Measurements from ENCODE around the gene OGDH.
A peak's percentile ranks its signal among the peaks of the same experiment; 100 is the strongest.
"Not testable (repeated sequence)": the region's sequence is repeated elsewhere in the genome, so short reads cannot be mapped to it uniquely, and the experiment has no call there.

The OGDH gene

DNA sequence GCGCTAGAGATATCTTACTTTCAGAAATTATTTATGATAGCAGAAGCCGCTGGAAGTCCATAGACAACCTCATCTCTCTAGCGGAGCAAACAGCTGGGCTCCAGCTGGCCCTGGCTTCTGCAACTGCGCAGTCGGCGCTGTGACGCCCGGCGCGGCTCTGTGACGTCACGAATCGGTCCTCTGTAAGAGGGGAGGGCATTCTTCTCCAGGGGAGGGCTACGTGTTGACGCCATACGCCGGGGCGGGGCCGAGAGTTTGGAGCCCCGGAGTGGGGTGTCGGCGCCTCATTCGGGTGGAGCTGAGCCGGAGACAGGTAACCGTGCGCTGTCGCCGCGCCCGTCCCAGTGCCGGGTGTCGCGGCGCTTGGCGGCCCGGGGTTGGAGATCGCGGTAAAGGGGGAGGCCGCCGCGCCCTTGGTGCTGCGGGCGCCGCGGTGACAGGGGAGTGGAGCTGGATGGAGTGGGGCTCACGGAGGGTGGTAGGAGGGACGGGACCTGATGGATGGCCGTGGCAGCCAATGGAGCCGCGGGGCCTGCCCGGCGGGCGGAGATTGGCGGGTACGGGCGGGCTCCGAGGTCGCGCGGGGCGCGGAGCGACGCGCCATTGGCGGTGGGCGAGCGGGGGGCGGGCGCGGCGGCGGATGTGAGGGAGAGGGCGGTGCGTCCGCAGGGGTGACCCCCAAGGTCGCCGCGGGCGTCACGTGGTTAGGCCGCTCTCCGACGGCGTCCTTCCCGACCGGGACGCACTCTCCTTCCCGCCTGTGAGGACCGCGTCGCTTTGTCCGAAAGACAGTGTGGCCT lies at the start of gene OGDH:
Gene OGDH (plus strand): TSS at position 287 of the 800 bp plus-strand sequence. CDS start 17,717 bp downstream, outside the sequence.
- peak; percentile 99 for DNase-seq (ENCODE audit: low spot score)

DNA sequence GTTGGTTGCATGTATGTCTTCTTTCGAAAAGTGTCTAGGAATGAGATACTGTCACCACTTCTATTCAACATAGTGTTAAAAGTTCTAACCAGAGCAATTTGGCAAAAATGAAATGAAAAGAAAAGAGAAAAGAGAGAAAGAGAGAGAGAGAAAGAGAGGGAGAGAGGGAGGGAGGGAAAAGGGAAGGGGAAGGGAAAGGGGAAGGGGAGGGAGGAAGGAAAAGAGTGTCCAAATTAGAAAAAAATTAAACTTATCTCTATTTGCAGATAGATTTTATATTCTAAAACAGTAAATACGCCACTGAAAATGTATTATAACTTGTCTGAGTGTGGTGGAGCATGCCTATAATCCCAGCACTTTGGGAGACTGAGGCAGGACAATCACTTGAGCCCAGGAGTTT lies 48.9 kb upstream of the OGDH start:
- DNase-seq (ENCODE audit: low spot score) = no peak

DNA sequence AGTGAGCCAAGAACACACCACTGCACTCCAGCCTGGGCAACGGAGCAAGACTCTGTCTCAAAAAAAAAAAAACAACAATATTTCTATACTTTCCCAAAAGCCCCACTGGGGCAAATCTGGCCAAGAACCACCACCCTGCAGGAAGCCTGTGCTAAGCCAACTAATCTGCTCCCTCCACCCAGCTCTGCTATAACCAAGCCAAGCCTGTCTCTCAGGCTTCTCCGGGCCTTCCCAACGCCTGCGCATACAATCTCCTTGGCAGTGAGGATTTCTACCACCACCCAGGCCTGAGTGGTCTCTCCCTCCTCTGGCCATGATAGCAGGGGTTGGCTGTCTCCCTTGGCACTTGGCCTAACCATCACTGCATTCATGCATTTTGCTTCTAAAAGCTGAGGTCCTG lies 46.9 kb upstream of the OGDH start:
- DNase-seq (ENCODE audit: low spot score) = no peak

DNA sequence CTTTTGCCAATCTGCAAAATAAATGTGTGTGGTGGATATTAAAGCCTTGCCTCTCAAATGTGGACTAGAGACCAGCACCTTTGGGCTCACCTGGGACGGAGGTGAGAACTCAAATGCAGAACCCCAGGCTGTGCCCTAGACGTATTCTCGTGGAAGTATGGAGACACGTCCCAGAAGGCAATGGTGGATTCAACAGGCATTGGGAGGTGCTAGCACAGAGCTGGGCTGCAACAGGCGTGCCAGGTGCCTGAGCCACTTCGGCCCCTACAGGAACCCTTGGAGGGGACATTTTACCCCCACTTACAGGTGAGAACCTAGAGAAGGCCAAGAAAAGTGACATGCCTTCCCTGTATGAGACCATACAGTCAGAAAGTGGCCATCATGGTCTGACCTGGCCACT lies 44.9 kb upstream of the OGDH start:
- DNase-seq (ENCODE audit: low spot score) = no peak

DNA sequence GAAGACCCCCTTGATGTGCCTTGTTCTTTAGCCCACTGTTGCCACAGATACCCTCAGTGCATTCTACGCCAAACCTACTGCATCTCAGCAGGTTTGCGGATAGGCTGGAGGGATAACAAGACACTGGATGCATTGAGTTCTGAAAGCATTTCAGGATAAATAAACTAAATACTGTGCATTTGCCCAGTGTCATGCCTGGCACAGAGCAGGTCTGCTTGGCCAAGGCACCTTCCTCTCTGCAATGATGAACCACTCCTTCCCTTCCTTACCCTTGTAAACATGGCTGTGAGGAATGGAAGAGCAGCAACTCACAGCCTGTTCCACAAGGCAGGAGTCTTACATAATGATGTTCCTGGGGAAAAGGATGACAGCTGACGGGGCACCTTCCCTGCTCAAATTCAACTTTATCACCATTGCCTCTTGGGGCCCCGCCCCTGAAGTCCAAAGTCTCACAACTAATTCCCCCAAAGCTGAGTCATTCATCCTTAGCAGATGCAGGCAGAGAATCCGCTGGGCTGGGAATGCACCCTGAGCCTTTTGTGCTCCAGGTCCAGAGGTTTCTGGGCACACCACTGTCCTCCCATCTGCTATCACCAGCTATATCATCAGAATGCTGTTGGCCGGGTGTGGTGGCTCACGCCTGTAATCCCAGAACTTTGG lies 44.3 kb upstream of the OGDH start:
- no peak for DNase-seq (ENCODE audit: low spot score)

DNA sequence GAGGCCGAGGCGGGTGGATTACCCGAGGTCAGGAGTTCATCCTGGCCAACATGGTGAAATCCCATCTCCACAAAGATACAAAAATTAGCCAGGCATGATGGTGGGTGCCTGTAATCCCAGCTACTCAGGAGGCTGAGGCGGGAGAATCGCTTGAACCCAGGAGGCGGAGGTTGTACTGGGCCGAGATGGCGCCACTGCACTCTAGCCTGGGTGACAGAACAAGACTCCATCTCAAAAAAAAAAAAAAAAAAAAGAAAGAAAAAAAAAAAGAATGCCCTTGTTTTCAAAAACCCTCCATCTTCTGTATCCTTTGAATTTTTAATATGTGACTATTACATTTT lies 43.8 kb upstream of the OGDH start:
- DNase-seq (ENCODE audit: low spot score) = not testable (repeated sequence)

DNA sequence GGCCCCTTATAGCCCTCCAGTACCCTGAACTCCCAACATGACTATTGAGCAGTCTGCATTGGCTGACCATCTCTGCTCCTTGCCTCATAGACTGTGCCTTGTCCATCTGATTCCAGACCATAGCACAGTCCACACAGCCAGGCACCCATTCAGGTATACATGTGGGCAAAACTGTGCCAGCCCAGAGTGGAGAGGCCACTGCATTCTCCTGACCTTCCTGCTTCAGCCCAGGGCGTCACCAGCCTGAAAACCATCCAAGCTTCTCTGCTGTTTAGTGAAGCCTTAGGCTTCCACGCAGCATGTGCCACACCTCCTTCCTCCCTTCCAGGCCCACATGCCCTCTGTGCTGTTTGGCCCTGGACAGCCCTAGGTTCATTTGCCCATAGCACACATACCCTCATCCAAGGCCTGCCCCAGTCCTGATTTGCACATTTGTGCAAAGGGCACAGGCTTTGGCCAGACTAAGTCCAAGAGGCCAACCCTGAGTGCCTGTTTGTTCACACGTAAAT lies 43.2 kb upstream of the OGDH start:
- DNase-seq (ENCODE audit: low spot score) = no peak

DNA sequence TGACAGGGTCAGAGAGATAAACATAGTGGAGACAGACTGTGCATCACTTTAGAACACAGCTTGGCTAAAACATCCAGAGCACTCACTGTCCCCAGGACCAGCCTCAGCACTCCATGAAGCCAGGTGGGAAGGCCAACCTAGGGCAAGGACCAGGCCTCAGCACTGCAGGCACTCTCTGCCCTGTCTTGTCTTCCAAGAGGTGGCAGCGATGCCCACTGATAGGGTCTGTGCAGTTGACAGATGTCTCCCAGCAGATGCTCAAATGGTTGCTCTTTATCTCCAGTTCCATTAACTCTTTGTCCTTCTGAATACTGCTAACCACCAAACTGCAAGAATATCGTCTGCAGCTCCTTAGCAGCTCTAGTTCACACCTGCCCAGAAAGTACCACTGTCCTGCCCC lies 41.8 kb upstream of the OGDH start:
- DNase-seq (ENCODE audit: low spot score) = no peak

DNA sequence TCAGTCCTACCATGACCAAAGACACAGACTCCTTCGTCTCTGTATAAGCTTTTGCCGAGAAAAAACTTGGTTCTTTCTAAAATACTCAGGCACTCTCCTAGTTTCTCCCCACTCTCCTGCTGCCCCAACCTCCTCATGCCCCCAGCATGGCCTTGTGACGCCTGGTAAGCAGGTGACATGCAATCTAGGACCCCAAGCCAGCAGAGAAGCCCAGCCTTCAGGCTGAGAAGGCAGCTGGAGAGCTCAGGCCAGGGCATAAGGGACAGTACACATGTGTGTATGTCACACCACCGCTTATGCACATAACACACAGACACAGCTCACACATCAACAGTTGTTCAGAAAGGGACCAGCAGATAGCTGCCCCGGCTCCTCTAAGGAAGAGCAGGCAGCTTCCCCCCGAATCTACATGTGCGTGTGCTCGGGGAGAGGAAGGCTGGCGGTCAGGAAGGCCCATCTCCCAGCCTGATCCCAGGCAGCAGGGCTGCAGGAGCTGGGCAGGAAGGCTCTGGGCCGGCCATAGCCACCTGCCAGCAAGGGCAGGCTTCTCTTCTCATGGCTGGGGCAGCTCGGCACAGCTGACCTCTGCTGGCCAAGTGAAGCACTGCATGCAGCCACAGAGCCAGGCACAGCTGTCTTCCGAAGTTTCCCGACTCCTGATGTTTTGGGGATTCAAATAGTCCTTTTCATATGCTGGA lies 41.2 kb upstream of the OGDH start:
- peak; percentile 55 for DNase-seq (ENCODE audit: low spot score)

DNA sequence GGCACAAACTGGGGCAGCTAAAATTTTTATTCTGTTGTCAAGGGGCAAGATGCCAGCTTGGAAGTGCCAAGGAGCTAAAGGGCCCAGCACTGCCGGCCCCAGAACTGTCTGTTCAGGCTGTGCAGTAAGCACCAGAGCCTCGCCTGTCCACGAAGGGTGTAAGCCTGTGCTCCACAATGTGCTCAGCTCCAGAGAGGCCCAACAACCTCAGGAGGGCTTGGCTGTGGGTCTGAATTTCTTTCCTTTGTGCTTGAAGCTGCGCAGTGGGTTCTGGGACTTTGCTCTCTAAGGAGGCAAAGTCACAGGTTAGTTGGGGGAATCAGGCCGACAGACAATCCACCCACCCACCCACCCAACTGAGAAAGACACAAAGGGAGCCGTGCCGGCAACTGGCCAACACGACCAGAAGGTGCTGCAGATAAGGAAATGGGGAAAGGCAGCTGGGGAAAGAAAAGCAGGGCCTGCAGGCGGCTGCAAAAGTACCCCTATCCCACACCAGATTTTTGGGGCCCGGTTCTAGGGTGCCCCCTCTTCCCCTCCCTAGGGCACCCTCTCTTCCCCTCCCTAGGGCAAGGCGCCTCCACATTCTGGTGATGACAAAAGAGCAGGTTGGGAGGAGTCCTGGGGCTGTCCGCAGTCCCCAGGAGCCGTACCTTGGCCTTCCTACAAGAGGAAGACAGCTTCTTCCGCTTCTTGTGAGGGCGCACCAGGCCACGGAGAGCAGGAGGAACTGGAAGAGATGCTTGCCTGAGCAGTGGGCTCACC lies 40.5 kb upstream of the OGDH start:
- DNase-seq (ENCODE audit: low spot score) = no peak

DNA sequence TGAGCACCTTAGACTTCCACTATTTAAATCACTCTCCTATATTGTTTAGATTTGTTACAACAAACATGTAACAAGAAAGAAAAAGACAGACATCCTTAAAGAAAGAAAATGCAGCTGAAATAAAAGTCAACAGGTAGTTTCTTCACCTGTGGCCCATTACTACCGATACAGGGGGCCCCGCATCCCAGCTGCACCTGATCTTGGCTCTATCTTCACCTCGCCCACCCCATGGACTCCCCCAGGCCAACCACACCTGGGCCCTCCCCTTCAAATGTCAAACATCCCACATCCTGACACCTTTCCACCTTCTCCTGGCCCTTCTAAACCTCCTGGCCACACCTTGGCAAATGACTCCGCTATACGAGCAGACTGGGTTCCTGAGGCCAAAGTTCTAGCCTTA lies 39.7 kb upstream of the OGDH start:
- DNase-seq (ENCODE audit: low spot score) = no peak

DNA sequence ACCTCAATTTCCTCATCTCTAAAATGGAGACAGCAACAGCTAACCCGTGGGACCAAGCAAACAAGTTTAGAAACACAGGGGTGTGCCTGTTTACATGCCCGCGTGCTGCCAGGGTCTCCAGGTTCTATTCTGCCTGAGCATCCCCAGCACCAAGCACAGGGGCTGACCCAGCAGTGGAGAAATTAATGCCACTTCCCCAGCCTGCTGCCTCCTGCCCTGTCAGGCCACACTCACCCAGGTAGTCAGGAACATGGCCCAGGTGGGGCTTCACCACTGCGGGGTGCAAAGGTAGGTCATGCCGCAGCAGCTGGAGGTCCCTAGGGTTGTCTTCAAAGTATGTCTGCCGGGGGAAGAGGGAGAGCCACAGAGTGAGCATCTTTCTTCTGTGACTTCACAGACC lies 38.5 kb upstream of the OGDH start:
- no peak for DNase-seq (ENCODE audit: low spot score)

DNA sequence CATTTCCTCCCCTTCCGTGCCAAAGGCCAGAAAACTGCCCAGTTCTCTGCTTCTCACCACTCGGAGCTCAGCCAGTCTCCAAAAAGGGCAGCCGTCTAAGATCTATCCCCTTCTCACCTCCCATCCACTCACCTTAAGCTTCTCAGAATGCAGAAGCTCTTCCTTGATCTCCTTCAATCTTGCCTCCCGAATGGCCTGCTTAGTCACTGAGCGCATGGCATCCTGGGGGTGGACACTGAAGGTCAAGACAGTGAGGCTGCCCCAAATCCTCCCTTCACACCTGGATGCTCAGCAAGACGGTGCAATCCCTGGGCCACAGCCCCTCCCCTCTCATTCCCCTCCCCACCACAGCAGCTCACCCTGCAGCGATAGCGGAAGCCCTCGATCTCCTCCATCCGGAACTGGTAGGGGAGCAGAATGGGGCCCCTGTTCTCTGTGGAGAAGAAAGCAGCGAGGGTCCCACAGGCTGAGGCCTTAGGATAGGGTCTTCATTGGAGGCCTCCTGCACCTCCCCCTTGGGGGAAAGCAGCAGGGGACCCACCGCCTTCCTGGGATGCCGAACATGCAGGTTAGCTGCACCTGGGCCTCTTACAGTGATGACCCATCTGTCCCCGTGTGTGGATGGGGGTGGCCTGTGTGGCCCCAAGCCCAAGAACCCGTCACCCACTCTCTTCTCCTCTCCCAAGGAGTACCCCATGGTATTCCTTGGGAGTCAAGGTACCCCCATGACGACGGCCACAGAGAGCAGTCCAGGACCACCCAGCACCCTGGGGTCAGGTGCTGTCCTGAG lies 37.5 kb upstream of the OGDH start:
- DNase-seq (ENCODE audit: low spot score) = no peak

DNA sequence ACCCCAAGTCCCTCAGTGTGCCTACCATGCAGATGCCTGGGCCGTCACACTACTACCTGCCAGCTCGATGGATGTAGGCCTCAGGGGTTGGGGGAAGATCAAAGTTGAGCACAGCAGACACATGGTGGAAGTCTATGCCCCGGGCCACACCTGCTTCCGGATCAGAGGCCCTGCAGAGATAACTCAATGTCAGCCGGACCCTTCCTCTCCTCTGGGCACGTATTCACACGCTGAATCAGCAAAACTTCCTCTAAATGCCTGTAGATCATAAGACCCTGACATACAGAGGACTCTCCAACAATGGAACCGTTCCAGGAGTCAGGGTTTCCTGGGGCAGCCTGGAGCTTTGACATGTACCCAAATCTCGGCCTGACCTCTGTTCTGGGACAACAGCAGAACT lies 36.5 kb upstream of the OGDH start:
- DNase-seq (ENCODE audit: low spot score) = no peak

DNA sequence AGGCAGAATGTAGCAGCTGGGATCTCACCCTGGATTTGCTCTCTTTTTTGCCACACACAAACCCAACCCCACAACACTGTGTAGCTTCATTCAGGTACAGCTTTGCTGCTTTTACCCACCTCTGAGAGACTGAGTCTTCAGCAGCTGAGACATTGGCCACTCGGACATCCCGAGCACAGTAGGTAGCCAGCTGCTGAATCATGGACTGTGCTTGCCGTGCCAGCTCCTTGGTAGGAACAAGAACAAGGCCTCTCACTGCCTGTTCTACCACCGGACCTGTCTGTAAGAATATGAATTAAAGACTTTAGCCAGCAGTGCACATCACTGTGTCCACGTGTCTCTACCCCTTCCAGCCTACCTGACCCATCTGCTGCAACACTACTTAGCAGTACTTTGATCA lies 33.7 kb upstream of the OGDH start:
- DNase-seq (ENCODE audit: low spot score) = no peak

DNA sequence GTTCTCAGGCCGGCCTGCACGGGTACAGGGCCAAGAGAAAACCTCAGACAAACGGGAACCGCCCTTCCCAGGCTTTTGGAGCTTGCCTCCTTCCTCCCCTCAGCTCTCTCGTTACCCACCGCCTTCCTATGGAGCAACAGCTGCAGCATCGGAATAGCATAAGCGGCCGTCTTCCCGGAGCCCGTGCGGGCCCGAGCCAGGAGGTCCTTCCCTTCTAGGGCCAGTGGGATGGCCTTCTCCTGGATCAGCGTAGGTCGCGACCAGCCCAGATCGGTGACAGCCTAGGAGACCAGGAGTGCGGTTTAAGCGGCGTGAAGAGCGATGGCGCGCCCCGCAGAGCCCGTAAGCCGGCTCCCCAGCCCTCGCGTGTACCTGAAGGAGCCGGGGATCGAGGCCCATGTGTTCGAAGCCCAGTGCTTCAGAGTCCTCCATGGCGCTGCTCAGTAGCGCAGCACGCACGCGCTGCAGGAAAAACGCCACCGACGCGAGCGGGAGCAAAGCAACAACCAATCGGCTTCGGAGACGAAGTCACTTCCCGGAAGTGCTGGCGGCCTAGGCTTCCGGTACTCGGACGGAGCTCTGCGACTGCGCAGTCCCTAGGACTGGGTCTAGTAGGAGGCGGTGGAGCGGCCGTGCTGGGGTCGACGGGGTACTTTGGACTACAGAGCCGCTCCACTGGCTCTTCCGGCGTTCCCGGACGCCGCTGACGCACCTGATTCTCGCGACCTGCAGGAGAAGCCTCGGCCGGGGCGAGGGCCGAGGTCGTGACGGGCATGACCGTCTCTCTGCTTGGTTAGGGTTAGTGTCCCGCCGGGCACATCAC lies 32.8 kb upstream of the OGDH start, which contains the start of gene DDX56:
Gene DDX56 (minus strand): TSS at position 445 of the 823 bp plus-strand sequence. CDS start 13 bp downstream, at position 432.
- peak; percentile 97 for DNase-seq (ENCODE audit: low spot score)

DNA sequence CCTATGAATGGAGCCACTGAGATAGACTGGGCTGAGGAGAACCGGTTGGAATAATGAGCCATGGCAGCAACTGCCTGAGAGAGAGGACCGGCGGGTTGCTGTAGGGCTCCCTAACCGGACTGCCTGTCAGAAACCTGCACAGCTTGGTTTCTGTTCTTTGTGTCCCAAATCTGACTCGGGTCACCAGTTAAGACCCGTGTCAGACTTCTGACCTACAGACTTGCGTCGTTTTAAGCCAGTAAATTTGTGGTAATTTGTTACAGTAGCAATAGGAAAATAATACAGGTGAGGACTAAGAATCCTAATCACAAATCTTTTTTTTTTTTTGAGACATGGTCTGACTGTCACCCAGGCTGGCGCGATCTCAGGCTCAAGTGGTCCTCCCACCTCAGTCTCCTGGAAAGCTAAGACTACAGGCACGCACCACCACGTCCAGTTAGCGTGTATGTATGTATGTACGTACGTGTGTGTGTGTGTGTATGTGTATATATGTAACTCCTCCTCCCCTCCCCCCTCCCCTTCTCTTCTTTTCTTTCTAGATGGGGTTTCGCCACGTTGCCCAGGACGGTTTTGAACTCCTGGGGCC lies 32.0 kb upstream of the OGDH start:
- no peak for DNase-seq (ENCODE audit: low spot score)

DNA sequence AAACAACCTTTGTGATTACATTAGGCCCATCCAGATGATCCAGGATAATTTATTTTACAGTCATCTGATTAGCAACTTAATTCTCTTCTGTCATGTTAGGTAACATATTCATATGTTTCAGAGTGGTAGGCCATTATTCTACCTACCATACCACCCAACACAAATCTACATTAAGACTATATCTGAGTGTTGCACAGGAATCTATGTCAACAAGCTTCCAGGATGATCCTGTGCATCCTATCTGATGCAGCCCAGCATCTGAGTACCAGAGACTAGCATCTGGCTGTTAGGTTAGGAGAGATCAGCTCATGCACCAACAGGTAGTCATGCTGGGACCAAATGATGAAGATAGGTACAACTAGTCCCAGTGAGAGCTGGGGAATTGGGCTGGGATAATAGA lies 31.4 kb upstream of the OGDH start:
- no peak for DNase-seq (ENCODE audit: low spot score)

DNA sequence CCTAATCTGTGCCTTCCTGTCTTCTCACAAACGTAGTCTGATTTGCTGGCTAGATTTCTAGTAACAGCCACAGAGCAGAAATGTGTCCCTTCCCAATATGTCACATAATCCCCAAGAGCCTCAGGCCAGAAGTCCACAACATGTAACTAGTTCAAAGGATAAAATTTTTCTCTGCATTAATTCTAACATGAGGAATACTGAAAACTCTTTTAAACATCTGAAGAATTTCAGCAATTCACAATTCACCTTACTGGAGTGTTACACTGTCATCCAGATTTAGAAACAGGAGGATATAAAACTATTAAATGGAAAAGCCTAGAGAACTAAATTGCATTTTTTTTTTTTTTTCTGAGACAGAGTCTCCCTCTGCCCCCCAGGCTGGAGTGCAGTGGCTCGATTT lies 30.2 kb upstream of the OGDH start:
- DNase-seq (ENCODE audit: low spot score) = no peak

Data from activated CD4-positive, alpha-beta T cell treated with anti-CD3 and anti-CD28 coated beads, Interleukin-2, Interleukin-4, amounts not matched to agents 100 ng/mL and 50 ng/mL, durations not matched to agents 16 hours and 8 hours (primary cell).